Body of pancreas (tissue), 4 donors: ENCODE measurements around the gene NKX2-3. TPM values are rescaled to one million over a fixed set of nuclear protein-coding genes. Genes with fewer than 3 reads are reported as not detected.

Experiments used
- ATAC-seq: fragments of 150-250 bp; one replicate; pipeline ENCODE4 v1.9.1; 2016
- DNase-seq, 4 donors: peaks; one replicate each; pipeline ENCODE4 v3.0.0-alpha.2; 2019
- H3K27ac ChIP-seq, 4 donors: fragments of 200-600 bp; sonication (generic); 1 replicate in 3 of 4; 2 replicates in 1 of 4; pipeline versions ENCODE4 v1.5.1 to v1.6.1; 2016 to 2019; ENCODE audit warnings: mild to moderate bottlenecking in 1 of 4, mixed read lengths in 1 of 4, moderate library complexity in 1 of 4
- H3K27me3 ChIP-seq, 2 donors: fragments of 200-600 bp; sonication (generic); one replicate each; pipeline ENCODE4 v1.6.0; 2016; ENCODE audit warnings: mild to moderate bottlenecking in 1 of 2
- H3K36me3 ChIP-seq, 2 donors: fragments of 200-600 bp; sonication (generic); replicated peaks in 1 of 2; 2 replicates each; pipeline ENCODE4 v1.5.1; 2016; ENCODE audit warnings: low read depth in 2 of 2; ENCODE audit not compliant: insufficient read depth in 1 of 2
- H3K4me1 ChIP-seq: fragments of 200-600 bp; sonication (generic); one replicate; pipeline ENCODE4 v1.6.0; 2016
- H3K4me3 ChIP-seq, 2 donors: fragments of 200-600 bp; sonication (generic); 1 replicate in 1 of 2; 2 replicates in 1 of 2; pipeline ENCODE4 v1.5.1; 2016 to 2019
- H3K9me3 ChIP-seq, 3 donors: fragments of 200-600 bp; sonication (generic); 1 replicate in 2 of 3; 2 replicates in 1 of 3; pipeline ENCODE4 v1.5.1; 2016
- CTCF ChIP-seq, 7 experiments: fragments of 450-650 bp in 4 of 7; fragments of 200-600 bp in 3 of 7; sonication (generic) in 3 of 7; IDR thresholded peaks; one replicate each; pipeline ENCODE4 v1.5.1; 2016 to 2019; ENCODE audit warnings: antibody characterized with exemption in 7 of 7
- POLR2A ChIP-seq, 3 donors: fragments of 450-650 bp; IDR thresholded peaks; one replicate each; pipeline ENCODE4 v1.6.1; 2016; ENCODE audit warnings: antibody characterized with exemption in 3 of 3, mild to moderate bottlenecking in 2 of 3
- WGBS, 2 donors: methylation state at CpG; one replicate each; pipeline ENCODE4 v1.1.5; 2017; 5-methylcytosine and 5-hydroxymethylcytosine counted together
- intact Hi-C: fragments of 100-400 bp; cut with DNase I; formaldehyde crosslinking; loops from one replicate; pipeline ENCODE4 v1.15.1; 2023
- total RNA-seq, 2 donors: library from RNA; depleted of rRNA; stranded (reverse); fragments of >200 nt; gene quantifications; one replicate each; pipeline ENCODE4 v1.1.0, GENCODE V29; 2016

NKX2-3 gene
- total RNA-seq, 2 donors from 2014 or later: 2.9 TPM; not detected in 1

GRCh38 chr10:99497343-99498025, 35.3 kb upstream of the NKX2-3 start:
- Histone ChIP-seq H3K9me3 (no peaks in the 10 kb centered on the region), H3K27ac (no peak overlapping the region), H3K4me3 (no peak overlapping the region), H3K27me3 (no peaks in the 10 kb centered on the region), H3K36me3 (no peaks in the 10 kb centered on the region), H3K4me1 (no peaks in the 10 kb centered on the region)
- intact Hi-C loops: no loop called here
- ATAC-seq: no peak
- WGBS, 2 donors: 50 to 55% methylated on average over 5 to 6 of the region's 6 CpGs
- TF ChIP-seq POLR2A (IDR thresholded peaks at IDR 0.05) (no peak), CTCF (IDR thresholded peaks at IDR 0.05) (no peak)
- DNase-seq: no peak

GRCh38 chr10:99506416-99506815, 26.3 kb upstream of the NKX2-3 start:
- H3K4me3 ChIP-seq: no peak overlapping the region
- ATAC-seq (no peak), DNase-seq (no peak)
- H3K9me3 ChIP-seq: no peaks in the 10 kb centered on the region
- H3K4me1 ChIP-seq: no peaks in the 10 kb centered on the region
- intact Hi-C loops: no loop called here
- no peak overlapping the region for H3K27ac ChIP-seq
- TF ChIP-seq CTCF (IDR thresholded peaks at IDR 0.05): no peak
- TF ChIP-seq POLR2A (IDR thresholded peaks at IDR 0.05): no peak
- H3K27me3 ChIP-seq: no peaks in the 10 kb centered on the region
- 65 to 94% methylated on average over 1 of the region's 1 CpG for WGBS, 2 donors
- H3K36me3 ChIP-seq: no peaks in the 10 kb centered on the region

GRCh38 chr10:99507265-99507664, 25.5 kb upstream of the NKX2-3 start:
- TF ChIP-seq CTCF (IDR thresholded peaks at IDR 0.05) (no peak), POLR2A (IDR thresholded peaks at IDR 0.05) (no peak)
- intact Hi-C loops: no loop called here
- Histone ChIP-seq H3K36me3 (no peaks in the 10 kb centered on the region), H3K9me3 (no peaks in the 10 kb centered on the region), H3K4me3 (no peak overlapping the region), H3K27me3 (no peaks in the 10 kb centered on the region), H3K4me1 (no peaks in the 10 kb centered on the region), H3K27ac (no peak overlapping the region)
- DNase-seq: no peak
- ATAC-seq: no peak

DNA sequence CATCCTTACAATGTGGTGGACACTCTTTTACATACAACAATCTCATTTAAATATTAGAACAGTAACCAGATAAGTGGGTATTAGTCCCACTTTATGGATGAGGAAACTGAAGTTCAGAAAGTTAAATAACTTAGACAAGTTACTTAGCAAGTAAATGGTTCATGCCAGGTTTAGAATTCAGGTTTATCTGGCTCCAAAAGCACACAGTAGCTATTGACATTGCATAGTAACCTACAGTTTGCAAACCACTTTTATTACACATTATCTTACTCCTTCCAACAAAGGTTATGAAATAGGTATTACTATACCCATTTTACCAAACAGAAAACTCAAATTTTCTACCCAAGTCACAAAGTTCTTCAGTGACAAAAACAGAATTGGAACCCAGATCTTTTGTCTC, 19.7 kb upstream of the NKX2-3 start:
- ATAC-seq (no peak), DNase-seq (no peak)
- H3K4me1 ChIP-seq: no peaks in the 10 kb centered on the region
- intact Hi-C loops: no loop called here
- H3K4me3 ChIP-seq: no peak overlapping the region
- H3K27me3 ChIP-seq: no peaks in the 10 kb centered on the region
- no peak overlapping the region for H3K27ac ChIP-seq
- no peak for TF ChIP-seq CTCF (IDR thresholded peaks at IDR 0.05)
- TF ChIP-seq POLR2A (IDR thresholded peaks at IDR 0.05): no peak
- no peaks in the 10 kb centered on the region for H3K36me3 ChIP-seq
- H3K9me3 ChIP-seq: no peaks in the 10 kb centered on the region

DNA sequence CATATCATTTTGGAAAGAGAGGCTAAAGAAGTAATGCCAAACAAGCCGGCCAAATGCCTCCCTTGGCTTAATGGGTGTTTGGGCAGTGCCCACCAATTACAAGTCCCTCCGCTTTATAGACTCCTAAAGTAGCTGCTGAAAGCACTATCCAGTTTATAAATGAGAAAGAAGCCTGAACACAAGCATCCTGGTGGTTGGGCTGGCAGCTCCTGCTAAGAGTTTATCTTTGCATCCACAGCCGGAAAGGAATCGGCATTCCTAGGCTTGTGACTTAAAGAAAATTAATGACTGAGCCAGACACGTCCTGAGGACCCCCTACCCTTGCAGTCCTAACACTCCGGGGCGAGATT, 13.1 kb upstream of the NKX2-3 start:
- H3K36me3 ChIP-seq: no peaks in the 10 kb centered on the region
- TF ChIP-seq POLR2A (IDR thresholded peaks at IDR 0.05) (no peak), CTCF (IDR thresholded peaks at IDR 0.05) (no peak)
- H3K27ac ChIP-seq: no peak overlapping the region
- 15 to 39% methylated on average over 4 to 7 of the region's 7 CpGs for WGBS, 2 donors
- H3K4me3 ChIP-seq: no peak overlapping the region
- intact Hi-C loops: no loop called here
- H3K9me3 ChIP-seq: no peaks in the 10 kb centered on the region
- ATAC-seq: no peak
- H3K4me1 ChIP-seq: peaks cover 35% of the 10 kb centered on the region
- no peak for DNase-seq
- H3K27me3 ChIP-seq: peaks cover 0 to 48% of the 10 kb centered on the region in 2 donors
